ENCODE measurements around the gene GRIFIN.

GRIFIN gene

GRCh38 chr7:2498708-2499107 is 22.5 kb upstream of the GRIFIN start:
- H3K4me1 Mint-ChIP-seq, result peaks cover 62% of the 10 kb centered on the region
- peaks cover 4% of the 10 kb centered on the region for H3K27me3 Mint-ChIP-seq (ENCODE audit: low read depth)
- H3K4me3 Mint-ChIP-seq, result peak overlapping the region in 2 of 3 experiments; percentile 27 to 45
- TF ChIP-seq CTCF (IDR thresholded peaks at IDR 0.05; ENCODE audit: unreplicated experiment in 3 of 3), result no peak
- no peaks in the 10 kb centered on the region for H3K36me3 Mint-ChIP-seq (ENCODE audit: low read depth)
- H3K27ac Mint-ChIP-seq, result peak overlapping the region; percentile 84 to 93 (median 86)
- no peaks in the 10 kb centered on the region for H3K9me3 Mint-ChIP-seq

GRCh38 chr7:2497500-2498336 is 21.5 kb upstream of the GRIFIN start:
- Mint-ChIP-seq H3K36me3 (ENCODE audit: low read depth) (no peaks in the 10 kb centered on the region), H3K9me3 (no peaks in the 10 kb centered on the region), H3K27ac (peak overlapping the region; percentile 83 to 88 (median 86)), H3K4me3 (peak overlapping the region in 1 of 3 experiments; percentile 60), H3K4me1 (peaks cover 65% of the 10 kb centered on the region), H3K27me3 (ENCODE audit: low read depth) (peaks cover 4% of the 10 kb centered on the region)
- TF ChIP-seq CTCF (IDR thresholded peaks at IDR 0.05; ENCODE audit: unreplicated experiment in 3 of 3), result no peak

- Mint-ChIP-seq H3K9me3 (no peaks in the 10 kb centered on the region), H3K36me3 (ENCODE audit: low read depth) (no peaks in the 10 kb centered on the region), H3K27me3 (ENCODE audit: low read depth) (peaks cover 4% of the 10 kb centered on the region), H3K27ac (peak overlapping the region; percentile 83 to 88 (median 86)), H3K4me1 (peaks cover 66% of the 10 kb centered on the region), H3K4me3 (peak overlapping the region in 2 of 3 experiments; percentile 17 to 36)
- TF ChIP-seq CTCF (IDR thresholded peaks at IDR 0.05; ENCODE audit: unreplicated experiment in 3 of 3), result no peak
Measured at GRCh38 chr7:2497065-2497464, 20.9 kb upstream of the GRIFIN start.

GRCh38 chr7:2496375-2496774 is 20.2 kb upstream of the GRIFIN start:
- Mint-ChIP-seq H3K36me3 (ENCODE audit: low read depth) (no peaks in the 10 kb centered on the region), H3K4me3 (peak overlapping the region in 2 of 3 experiments; percentile 11 to 32), H3K9me3 (no peaks in the 10 kb centered on the region), H3K27me3 (ENCODE audit: low read depth) (peaks cover 7% of the 10 kb centered on the region), H3K27ac (peak overlapping the region; percentile 63 to 86 (median 83)), H3K4me1 (peaks cover 61% of the 10 kb centered on the region)
- no peak for TF ChIP-seq CTCF (IDR thresholded peaks at IDR 0.05; ENCODE audit: unreplicated experiment in 3 of 3)

GRCh38 chr7:2495418-2496299 is 19.5 kb upstream of the GRIFIN start:
- Mint-ChIP-seq H3K4me3 (no peak overlapping the region), H3K36me3 (ENCODE audit: low read depth) (no peaks in the 10 kb centered on the region), H3K9me3 (no peaks in the 10 kb centered on the region), H3K4me1 (peaks cover 59% of the 10 kb centered on the region), H3K27ac (peak overlapping the region; percentile 63 to 86 (median 83)), H3K27me3 (ENCODE audit: low read depth) (peaks cover 5% of the 10 kb centered on the region)
- TF ChIP-seq CTCF (IDR thresholded peaks at IDR 0.05; ENCODE audit: unreplicated experiment in 3 of 3), result no peak
